Limb (tissue), 2 donors: ENCODE results near the gene LRP1B.
"Not testable (repeated sequence)": the region's sequence is repeated elsewhere in the genome, so short reads cannot be mapped to it uniquely, and the experiment has no call there.

Experiments
- DNase-seq, 2 donors: peaks; one replicate each; pipeline ENCODE4 v3.0.0-alpha.2; 2016; ENCODE audit errors: extremely low spot score in 2 of 2

LRP1B gene

DNA sequence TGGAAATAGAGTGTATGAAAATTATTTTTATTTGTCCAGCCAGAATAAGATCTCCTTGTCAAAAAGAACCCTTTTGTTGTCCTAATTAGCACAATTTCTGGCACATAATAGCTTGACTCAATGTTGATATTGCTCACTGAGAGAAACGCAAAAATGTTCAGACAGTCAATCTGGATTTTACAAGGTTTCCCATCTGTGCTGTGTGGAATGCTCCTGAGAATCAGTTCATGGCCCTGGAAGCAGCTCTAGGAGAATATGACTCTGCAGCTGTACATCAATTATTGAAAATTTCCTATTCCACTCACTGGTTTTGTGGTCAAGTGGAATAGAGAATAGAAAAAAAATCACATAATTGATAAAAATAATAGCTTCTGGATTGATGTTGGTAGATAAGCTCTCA lies 1767.7 kb downstream of the LRP1B start:
- DNase-seq: no peak

DNA sequence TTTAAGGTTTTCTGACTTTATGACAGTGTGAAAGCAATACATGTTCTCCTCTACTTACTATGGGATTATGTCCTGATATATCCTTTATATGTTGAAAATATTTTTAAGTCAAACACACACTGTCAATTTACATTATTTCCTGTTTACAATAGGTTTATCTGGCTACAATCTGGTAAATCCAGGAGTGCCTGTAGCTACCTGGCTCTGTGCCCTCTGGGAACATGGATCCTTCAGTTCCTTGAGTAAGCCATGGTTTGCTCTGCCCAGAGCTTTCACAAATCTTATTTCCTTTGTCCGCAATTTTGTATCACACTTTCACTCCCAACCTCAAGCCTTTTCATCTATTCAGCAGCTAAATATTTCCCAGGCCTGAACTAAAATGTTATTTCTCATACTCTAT lies 1768.5 kb downstream of the LRP1B start:
- DNase-seq: no peak

DNA sequence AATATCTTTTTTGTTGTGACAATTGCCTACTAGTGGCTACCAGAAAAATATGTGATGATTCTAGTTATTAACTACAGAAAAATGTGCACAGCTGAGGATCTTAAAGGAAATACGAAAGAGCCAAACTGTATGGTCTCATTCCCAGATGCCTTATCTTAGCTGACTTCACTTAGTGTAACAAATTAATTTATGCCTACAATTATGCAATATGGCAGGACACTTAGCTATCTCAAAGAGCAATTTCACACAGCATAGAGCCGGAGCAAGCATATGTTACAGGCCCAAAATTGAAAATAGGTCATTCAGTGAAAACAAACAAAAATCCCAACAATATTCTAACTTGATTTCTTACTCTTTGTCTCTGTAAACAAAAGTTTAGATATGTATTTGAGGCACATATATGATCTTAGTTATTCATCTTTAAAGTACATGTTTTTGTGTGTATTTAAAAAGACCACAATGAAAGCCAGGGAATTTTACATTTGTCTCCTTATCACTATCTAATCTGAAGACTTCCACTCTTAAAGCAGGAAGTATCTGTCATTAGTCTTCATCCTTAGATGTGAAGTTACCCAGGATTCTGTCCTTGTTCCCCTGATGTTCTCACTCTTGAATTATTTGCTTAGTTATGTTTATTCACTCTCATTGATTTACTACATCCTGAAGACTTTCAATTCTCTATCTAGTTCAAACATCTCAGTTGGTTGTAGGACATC lies 1771.6 kb downstream of the LRP1B start:
- DNase-seq: no peak

DNA sequence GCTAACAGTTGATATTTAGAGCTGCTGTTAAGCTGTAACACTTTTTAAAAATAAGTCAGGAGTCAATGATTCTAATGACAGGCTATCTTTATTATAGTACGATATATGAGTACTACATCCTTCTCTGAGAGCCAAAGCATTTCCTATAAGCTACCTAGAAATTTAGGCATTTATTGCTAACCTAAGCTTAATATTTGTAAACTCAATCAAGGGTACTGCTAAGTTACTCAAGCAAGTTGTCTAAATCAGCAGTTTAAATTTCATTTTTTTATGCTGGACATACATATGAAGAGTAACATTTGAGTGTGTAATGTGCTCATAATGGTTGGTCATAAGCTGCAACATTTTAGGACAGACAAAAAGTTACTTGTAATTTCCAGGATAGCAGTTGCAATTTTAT lies 1774.1 kb downstream of the LRP1B start:
- no peak for DNase-seq

DNA sequence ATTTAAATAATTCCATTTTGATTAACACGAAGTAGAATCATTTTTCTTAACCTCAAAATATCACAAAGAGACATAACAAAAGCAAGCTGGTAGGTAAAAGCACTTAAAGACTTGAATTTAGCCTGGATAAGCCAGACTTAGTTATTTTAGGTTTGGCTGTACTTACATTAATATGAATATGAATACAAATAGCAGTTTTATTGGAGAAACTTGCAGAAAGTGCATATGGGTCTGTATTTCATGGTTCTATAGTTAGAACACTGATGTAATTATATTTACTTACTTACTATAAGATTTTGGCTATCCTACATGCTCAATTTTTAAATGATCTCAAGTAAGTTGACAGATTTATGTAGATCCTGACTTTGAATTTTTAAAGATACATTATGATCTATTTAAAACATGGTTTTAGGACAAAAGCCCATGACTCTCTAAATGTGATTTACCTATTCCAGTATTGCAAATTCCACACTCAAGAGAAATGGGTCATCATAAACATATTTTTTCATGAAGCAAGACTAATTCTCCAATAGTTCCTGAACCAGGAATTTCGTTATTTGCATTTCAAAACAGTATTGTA lies 1775.2 kb downstream of the LRP1B start:
- DNase-seq: no peak

DNA sequence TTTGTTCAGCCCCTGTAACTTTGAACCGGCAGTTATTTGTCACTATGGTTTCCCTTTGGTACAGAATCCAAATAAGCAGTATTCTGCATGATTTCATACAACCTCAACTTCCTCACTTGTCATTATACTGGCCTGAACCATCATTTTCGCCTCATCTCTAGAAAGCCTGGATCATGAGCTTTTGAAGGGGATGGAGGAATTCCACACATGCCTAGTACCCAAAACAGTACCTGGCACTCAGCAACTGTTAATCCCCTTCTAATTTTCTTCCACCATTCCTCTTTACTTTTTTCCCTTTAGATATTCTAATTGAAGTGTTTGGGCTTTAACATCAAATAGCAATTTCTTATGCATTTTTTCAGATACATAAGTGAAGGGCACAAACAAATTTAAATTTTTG lies 1776.3 kb downstream of the LRP1B start:
- DNase-seq: no peak

DNA sequence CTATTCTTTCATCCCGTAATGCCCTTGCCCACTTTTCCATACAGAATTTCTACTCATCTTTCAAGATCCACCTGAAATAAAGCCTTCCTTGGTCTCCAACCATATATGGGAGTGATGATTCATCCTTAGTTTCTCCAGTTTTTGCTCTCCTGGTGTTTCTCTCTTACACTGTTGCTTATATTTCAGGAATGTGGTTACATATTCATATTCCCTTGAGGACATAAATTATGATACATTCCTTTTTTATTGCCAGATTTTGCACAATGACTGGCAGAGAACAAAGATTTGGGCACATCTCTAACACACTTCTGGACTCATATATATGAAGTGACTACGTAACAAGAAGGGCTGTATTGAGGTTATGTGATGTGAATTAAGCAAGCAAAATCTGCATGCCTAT lies 1777.3 kb downstream of the LRP1B start:
- DNase-seq: no peak

DNA sequence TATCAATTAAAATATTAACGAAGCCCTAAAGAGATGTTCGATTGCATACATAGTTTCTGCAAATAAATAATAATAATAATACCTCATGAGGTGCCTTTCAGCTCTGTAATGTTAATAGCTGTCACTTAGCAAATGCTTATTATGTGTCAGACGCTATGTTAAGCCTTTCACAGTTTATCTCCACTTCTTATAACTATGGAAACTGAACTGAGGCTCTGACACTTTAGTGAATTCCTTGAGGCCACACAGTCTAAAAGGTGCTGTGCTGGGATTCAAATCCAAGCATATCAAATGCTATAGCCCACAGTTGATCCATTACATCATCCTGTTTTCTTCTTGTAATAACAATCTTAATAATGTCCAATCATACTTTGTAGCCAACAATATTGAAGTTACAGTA lies 1779.1 kb downstream of the LRP1B start:
- no peak for DNase-seq

DNA sequence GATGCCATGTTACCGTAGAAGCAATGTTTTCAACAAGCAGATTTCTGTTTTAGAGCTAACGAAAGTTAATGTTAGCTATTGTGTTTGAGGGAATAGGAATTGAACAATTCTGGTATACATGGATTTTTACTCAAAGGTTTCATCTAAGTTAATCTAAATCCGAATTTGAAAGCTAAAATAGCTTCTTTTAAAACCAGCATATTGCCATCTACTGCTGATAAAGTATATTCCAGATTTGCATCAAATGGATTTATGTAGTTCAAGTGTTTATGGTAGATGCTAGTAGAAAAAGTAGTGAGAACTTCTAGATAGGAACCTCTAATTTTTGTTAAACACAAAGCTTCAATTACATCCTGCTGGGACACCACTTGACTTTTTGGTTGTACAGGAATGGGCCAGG lies 1781.1 kb downstream of the LRP1B start:
- no peak for DNase-seq

DNA sequence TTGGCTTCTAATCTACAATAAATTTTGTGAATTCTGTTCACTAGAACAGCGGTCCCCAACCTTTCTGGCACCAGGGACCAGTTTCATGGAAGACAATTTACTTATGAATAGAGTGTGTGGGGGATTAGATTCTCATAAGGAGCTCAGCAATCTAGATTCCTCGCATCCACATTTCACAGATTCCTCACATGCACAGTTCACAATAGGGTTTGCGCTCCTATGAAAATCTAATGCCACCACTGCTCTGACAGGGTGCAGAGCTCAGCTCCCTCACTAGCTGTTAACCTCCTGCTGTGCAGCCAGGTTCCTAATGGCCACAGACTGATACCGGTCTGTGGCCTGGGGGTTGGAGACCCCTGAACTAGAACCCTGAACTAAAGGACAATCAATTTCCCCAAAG lies 1782.0 kb downstream of the LRP1B start:
- no peak for DNase-seq

DNA sequence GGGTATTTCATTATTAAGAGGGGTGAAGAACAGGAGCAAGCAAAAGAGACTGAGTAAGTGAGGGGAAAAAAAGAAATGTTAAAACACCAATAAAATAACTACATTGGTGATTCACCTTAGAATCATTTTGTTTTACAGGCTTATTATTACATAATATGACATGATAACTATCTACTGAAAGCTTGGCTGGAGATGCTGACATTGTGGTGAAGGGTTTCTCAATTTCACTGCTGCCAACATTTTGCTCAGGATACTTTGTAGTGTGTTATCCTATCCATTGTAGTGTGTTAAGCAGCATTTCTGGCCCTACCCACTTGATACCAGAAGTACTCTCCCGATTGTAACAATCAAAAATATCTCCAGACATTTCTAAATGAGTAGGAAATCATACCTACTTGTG lies 1786.0 kb downstream of the LRP1B start:
- DNase-seq: no peak

DNA sequence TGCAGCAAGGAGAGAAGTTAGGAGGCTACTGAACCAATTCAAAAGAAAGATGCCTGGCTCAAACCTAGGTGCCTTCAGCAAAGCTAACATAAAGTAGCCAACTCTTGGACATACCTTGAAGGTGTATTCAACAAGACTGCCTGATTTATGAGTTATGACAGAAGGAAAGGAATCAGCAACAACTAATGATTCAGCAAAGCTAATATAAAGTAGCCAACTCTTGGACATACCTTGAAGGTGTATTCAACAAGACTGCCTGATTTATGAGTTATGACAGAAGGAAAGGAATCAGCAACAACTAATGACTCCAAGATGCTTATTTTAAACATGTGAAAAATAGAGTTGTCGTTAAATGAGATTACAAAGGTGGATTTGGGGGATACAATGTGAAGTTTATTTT lies 1786.5 kb downstream of the LRP1B start:
- DNase-seq: not testable (repeated sequence)

DNA sequence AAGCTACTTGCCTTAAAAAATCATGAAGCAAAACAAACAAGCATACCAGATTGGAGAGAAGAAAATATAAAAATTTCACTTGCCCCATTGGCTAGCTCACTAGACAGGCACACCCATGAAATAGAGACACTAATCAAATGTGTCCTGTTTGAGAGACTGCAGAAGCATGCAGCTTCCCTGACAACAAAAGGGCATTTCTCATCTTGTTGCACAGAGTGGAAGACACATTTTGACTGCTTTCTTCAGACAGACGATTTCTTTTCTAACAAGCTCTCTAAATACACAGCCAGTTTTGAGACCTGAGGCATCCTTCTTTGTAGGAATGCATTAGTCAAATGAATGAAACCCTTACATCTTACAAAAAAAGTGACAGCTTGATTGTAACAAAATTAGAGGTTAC lies 1792.0 kb downstream of the LRP1B start:
- DNase-seq: no peak

DNA sequence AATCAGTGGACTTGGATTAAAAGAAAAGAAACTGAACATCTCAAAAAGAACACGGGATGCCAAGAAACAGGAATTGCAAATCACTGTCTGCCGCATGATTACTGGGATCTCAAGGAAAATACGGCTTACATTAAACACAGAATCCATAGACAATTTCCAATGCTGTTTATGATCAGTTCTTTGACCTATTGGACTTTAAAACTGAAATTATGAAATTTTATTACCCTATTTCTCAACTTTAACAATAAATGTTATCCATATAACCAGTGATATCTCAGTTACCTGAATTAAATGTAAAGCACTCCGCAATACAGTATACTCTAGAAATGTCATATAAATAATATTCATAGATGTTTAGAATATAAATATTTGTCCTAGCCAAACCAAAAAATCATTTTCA lies 1793.8 kb downstream of the LRP1B start:
- no peak for DNase-seq

DNA sequence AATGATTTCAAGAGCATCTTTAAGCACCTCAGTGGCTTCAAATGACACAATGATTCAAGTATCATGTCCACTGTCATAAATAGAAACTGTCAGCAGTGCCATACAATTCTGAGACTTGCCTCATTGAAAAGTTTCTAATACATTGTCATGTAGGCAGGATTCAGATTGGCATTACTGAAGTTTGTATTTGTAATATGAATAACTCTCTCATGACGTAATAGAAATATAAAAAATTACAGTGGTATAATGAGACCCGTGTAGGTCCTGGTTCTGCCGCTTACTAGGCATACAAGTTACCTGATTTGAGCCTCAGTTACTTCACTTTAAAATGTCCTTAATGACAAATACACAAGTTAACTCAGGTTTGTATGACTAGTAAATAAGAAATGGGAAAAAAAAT lies 1814.5 kb downstream of the LRP1B start:
- no peak for DNase-seq

DNA sequence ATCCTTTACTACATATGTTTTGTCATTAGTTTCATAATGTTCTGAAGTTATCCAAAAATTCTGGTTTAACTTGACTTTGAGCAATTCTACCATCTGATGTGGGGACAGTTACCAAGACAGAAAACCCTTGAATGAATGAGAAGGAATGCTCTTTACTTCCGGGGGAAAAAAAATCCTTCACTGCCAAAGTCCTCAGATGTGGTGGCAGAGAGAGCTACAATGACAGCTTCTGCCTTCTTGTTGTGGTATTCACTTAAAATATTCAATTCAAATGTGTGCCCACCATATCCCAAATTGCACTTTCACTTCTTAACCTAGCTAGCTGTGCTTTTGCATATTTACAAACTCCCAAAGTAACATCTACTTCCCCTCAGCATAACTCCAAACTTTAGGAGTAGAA lies 1818.9 kb downstream of the LRP1B start:
- DNase-seq: no peak

DNA sequence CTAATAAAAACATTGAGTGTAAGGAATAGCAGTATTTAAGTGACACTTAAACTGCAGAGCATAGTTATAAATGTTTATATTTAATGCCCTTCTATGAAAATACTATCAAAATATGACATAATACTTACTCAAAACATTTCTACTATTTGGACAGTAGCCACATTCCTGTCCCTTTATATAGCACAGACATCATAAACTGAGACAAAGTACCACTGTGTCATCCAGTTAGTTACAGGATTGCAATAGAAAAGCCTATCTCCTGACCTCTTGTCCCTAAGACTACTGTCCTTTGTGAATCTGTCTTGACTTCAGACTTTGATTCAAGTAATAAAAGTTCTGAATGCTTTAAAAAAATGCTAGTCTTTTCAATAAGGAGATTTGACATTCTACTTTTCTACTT lies 1822.1 kb downstream of the LRP1B start:
- no peak for DNase-seq

DNA sequence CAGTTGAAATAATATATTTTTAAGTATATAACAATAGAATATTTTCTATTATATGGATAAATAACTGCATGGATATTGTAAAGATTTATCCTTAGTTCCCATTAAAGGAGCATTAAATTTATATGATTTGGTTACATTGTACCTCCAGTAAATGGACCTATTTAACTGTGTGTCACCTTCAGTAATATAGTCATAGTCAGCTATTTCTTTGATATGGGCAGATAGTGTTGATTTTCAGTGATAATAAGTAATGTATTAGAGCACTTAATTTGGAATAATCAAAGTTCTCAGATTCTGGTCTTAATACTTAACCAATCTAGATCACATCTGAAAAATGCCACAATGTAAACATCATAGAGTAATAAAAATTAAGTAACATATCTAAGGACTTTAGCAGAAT lies 1823.3 kb downstream of the LRP1B start:
- DNase-seq: no peak

DNA sequence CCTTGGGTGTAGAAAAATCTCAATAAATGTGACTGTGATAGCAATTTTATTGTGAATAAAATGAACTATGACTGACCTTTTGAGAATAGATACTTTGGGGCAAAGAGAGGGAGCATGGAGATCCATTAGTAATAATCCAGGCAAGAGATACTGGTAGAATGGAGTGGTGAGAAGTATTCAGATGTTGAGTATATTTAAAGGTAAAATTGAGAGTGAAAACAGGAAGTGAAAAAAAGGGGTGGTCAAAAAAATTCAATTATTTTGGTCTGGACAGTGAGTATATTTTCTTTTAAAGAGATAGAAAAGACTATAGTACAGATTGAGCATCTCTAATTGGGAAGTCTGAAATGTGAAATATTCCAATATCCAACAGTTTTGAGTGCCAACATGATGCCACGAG lies 1835.0 kb downstream of the LRP1B start:
- no peak for DNase-seq

DNA sequence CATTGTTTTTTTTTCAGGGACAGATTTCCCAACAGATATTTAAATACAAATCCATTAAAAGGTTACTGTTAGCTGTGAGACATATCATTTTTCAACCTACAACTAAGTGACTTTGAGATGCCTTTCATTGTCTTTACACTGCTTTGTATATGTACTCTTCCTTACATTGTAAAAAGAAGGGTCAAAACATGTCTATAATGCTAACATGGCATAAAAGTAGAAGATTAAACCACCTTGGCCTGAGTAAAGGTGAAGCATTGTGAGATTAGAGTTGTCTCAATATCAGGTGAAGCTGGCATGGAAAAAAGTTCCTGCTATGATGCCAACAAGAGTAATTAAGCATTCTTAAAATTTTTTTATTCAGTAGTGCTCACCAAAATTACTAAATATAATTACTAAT lies 1842.1 kb downstream of the LRP1B start:
- DNase-seq: no peak

DNA sequence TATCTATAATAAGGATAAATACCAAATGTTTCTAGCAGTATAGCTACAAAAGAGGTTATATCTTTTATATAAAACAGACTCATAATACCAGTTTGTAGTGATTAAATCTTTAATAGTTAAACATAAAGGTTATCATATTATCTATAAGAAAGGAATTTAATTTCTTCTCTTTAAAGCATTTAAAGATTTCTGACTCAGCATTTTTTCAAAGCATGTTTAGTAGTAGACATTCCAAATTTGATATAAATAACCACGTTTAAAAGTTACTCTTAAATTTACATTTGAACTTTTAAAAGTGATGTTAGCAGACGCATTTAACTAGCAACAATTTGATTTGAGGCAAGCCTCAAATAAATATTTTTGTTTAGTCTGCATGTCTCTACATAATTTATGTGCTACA lies 1842.6 kb downstream of the LRP1B start:
- no peak for DNase-seq

DNA sequence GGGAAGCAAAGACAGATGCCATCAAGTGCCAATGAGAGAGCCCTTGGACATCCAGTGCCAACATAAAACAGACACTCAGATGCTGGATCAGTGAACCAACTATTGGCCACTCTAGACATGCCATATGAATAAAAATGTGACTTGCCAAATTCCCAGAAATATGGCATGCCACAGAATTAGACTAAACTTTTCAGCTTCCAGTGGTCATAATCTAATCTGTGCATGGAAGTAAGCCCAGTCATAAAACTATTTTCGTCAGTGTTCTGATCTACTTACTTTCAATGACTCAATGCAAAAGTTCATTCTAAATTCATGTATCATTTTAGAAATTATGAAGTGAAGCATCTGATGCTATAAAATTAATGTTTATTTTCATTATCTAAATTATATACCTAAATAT lies 1844.4 kb downstream of the LRP1B start:
- no peak for DNase-seq

DNA sequence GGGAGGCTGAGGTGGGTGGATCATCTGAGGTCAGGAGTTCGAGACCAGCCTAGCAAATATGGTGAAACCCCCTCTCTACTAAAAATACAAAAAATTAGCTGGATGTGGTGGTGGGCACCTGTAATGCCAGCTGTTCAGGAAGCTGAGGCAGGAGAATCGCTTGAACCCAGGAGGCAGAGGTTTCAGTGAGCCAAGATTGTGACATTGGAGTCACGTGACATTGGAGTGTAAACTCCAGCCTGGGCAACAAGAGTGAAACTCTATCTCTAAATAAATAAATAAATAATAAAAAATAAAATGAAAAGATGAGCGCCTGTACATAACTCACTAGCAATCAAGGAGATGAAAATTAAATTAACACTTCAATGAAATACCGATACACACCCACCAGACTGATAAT lies 1853.5 kb downstream of the LRP1B start:
- not testable (repeated sequence) for DNase-seq

DNA sequence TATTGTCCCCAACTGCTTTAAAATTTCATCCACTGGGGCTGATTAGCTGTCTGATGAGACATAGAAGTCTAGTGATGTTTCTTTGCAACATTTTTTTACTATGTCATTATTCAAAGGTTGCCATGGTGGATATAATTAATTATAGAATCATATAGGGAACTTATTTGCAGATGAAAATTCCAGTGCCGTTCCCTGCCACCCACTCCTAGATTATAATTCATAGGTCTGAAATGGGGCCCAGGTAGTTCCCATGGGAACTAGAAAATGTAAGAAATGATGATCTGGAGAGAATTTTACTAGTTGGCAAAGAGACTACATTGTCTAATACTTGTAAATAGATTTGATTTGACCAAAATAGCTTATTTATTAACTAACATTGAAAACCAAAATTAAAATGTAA lies 1854.2 kb downstream of the LRP1B start:
- no peak for DNase-seq
